Measurements from ENCODE around the gene INO80. TPM values are rescaled to one million over a fixed set of nuclear protein-coding genes. Genes with fewer than 3 reads are reported as not detected.
A peak's percentile ranks its signal among the peaks of the same experiment; 100 is the strongest.
"Not testable (repeated sequence)": the region's sequence is repeated elsewhere in the genome, so short reads cannot be mapped to it uniquely, and the experiment has no call there.

Gene INO80
- total RNA-seq, 1 donor from 2014 or later: 39.2 TPM

DNA sequence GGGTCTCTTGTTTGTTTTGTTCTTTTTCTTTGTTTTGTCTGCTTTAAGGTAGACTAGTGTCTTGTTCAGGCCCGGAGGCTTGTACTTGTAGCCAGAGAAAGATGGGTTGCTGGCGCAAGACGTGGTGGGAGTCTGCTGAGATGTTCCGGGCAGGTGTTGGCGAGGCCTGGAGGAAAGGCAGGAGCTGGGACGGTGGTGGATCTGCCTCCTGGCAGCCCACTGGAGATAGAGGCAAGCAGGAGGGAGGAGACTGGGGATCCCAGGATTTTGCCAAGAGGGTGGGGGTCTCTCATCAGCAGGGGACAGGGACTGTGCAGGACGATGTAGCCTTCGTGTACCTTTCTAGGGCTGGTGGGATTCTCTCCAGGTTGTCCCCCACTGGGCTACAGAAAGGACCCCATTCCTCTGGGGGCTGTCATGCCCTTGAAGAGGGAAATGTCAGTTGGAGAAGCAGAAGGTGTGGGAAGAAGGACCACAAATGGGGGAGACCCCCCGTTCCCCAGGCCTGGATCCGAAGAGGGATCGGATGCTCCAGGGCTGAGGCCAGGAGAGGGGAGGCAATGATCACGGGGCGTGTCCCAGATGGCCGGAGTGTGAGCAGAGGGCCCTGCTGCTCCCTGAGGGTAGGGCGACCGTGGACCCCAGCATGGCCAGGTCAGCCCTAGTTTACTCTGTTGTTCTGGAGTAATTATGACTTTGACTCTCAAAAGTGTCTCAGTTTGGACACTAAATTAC lies 155.8 kb downstream of the INO80 start:
- Mint-ChIP-seq H3K36me3 (ENCODE audit: low read depth) (peaks cover 3% of the 10 kb centered on the region), H3K9me3 (no peaks in the 10 kb centered on the region), H3K4me3 (no peak overlapping the region), H3K27ac (no peak overlapping the region), H3K4me1 (ENCODE audit: low read depth) (peaks cover 19% of the 10 kb centered on the region), H3K27me3 (ENCODE audit: insufficient read depth) (peaks cover 3% of the 10 kb centered on the region)
- intact Hi-C loops (cut with micrococcal nuclease): no loop called here
- no peak for DNase-seq (ENCODE audit: low spot score)

- intact Hi-C loops (cut with micrococcal nuclease): no loop called here
- no peak overlapping the region for H3K4me3 Mint-ChIP-seq
- no peak overlapping the region for H3K27ac Mint-ChIP-seq
- no peaks in the 10 kb centered on the region for H3K9me3 Mint-ChIP-seq
- H3K27me3 Mint-ChIP-seq (ENCODE audit: insufficient read depth): peaks cover 3% of the 10 kb centered on the region
- H3K4me1 Mint-ChIP-seq (ENCODE audit: low read depth): peaks cover 27% of the 10 kb centered on the region
- DNase-seq (ENCODE audit: low spot score): no peak
- H3K36me3 Mint-ChIP-seq (ENCODE audit: low read depth): peaks cover 3% of the 10 kb centered on the region
Observed at GRCh38 chr15:40959331-40960141, 156.5 kb downstream of the INO80 start.

- no peak for DNase-seq (ENCODE audit: low spot score)
- Mint-ChIP-seq H3K9me3 (no peaks in the 10 kb centered on the region), H3K4me3 (no peak overlapping the region), H3K27ac (no peak overlapping the region), H3K36me3 (ENCODE audit: low read depth) (peaks cover 3% of the 10 kb centered on the region), H3K4me1 (ENCODE audit: low read depth) (peaks cover 35% of the 10 kb centered on the region), H3K27me3 (ENCODE audit: insufficient read depth) (peaks cover 3% of the 10 kb centered on the region)
- intact Hi-C loops (cut with micrococcal nuclease): no loop called here
Observed at GRCh38 chr15:40958723-40959122, 157.4 kb downstream of the INO80 start.

GRCh38 chr15:40958146-40958545 lies 157.9 kb downstream of the INO80 start:
- intact Hi-C loops (cut with micrococcal nuclease): no loop called here
- DNase-seq (ENCODE audit: low spot score): no peak

DNA sequence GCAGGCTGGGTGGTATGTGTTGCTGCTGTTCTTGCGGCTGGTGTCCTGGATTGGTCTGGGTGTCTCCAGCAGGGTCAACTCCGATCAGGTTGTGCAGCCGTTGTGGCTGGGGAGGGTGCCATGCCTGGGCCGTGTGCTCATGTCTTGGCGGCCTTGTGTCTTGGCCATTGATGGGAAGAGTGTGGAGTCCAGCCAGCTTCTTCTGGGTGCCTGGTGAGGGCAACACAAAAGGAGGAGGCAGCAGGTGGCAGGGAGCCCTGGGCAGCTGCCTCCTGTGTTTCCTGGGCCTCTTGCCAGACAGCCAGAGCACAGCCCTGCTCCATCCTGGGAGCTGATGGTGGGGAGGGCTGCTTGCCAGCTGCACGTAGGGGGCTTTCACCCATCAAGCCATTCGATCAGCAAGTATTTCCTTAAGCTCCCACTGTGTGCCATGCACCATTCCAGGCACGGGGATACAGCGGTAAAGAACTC lies 158.5 kb downstream of the INO80 start:
- H3K27me3 Mint-ChIP-seq (ENCODE audit: insufficient read depth): peaks cover 3% of the 10 kb centered on the region
- no peaks in the 10 kb centered on the region for H3K9me3 Mint-ChIP-seq
- no peak overlapping the region for H3K4me3 Mint-ChIP-seq
- H3K36me3 Mint-ChIP-seq (ENCODE audit: low read depth): peaks cover 3% of the 10 kb centered on the region
- no peak for DNase-seq (ENCODE audit: low spot score)
- H3K27ac Mint-ChIP-seq: no peak overlapping the region
- intact Hi-C loops (cut with micrococcal nuclease): no loop called here
- H3K4me1 Mint-ChIP-seq (ENCODE audit: low read depth): peaks cover 43% of the 10 kb centered on the region

More at GRCh38 chr15:40958146-40958545, 157.9 kb downstream of the INO80 start:
- no peak overlapping the region for H3K4me3 Mint-ChIP-seq
- peaks cover 40% of the 10 kb centered on the region for H3K4me1 Mint-ChIP-seq (ENCODE audit: low read depth)
- H3K9me3 Mint-ChIP-seq: no peaks in the 10 kb centered on the region
- no peak overlapping the region for H3K27ac Mint-ChIP-seq
- peaks cover 3% of the 10 kb centered on the region for H3K27me3 Mint-ChIP-seq (ENCODE audit: insufficient read depth)
- peaks cover 3% of the 10 kb centered on the region for H3K36me3 Mint-ChIP-seq (ENCODE audit: low read depth)

DNA sequence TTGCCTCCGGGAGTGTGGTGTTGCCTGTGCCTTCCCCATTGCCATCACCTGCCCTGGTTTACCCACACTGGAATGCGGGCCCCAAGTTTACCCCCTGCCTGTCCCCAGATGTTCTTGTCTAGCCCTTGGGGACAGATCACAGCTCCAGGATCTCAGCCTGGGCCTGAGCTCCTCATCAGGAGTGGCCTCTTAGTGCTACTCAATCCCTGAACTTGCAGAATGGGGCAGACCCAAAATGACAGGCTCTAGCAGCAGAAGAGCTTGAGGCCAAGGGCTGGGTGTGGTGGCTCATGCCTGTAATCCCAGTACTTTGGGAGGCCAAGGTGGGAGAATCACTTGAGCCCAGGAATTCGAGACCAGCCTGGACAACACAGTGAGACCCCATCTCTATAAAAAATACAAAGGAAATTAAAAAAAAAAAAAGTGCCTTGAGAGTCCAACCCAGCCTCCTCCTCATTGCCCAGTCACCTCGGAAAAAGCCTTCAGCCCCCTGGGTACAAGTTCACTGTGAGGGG lies 159.0 kb downstream of the INO80 start:
- H3K27ac Mint-ChIP-seq: no peak overlapping the region
- intact Hi-C loops (cut with micrococcal nuclease): no loop called here

GRCh38 chr15:40956541-40956982 lies 159.5 kb downstream of the INO80 start:
- no peak for DNase-seq (ENCODE audit: low spot score)
- Mint-ChIP-seq H3K9me3 (no peaks in the 10 kb centered on the region), H3K4me3 (peak overlapping the region; percentile 62), H3K4me1 (ENCODE audit: low read depth) (peaks cover 54% of the 10 kb centered on the region), H3K27ac (no peak overlapping the region), H3K36me3 (ENCODE audit: low read depth) (peaks cover 3% of the 10 kb centered on the region), H3K27me3 (ENCODE audit: insufficient read depth) (peaks cover 3% of the 10 kb centered on the region)
- intact Hi-C loops (cut with micrococcal nuclease): no loop called here

More for the DNA sequence above, 159.0 kb downstream of the INO80 start:
- no peak for DNase-seq (ENCODE audit: low spot score)
- Mint-ChIP-seq H3K4me1 (ENCODE audit: low read depth) (peaks cover 48% of the 10 kb centered on the region), H3K36me3 (ENCODE audit: low read depth) (peaks cover 3% of the 10 kb centered on the region), H3K27me3 (ENCODE audit: insufficient read depth) (peaks cover 3% of the 10 kb centered on the region), H3K9me3 (no peaks in the 10 kb centered on the region), H3K4me3 (no peak overlapping the region)

GRCh38 chr15:40955930-40956540 lies 160.0 kb downstream of the INO80 start:
- peaks cover 3% of the 10 kb centered on the region for H3K36me3 Mint-ChIP-seq (ENCODE audit: low read depth)
- H3K4me3 Mint-ChIP-seq: peak overlapping the region; percentile 62
- peaks cover 3% of the 10 kb centered on the region for H3K27me3 Mint-ChIP-seq (ENCODE audit: insufficient read depth)
- no peaks in the 10 kb centered on the region for H3K9me3 Mint-ChIP-seq
- peaks cover 55% of the 10 kb centered on the region for H3K4me1 Mint-ChIP-seq (ENCODE audit: low read depth)
- intact Hi-C loops (cut with micrococcal nuclease): no loop called here
- no peak for DNase-seq (ENCODE audit: low spot score)
- H3K27ac Mint-ChIP-seq: no peak overlapping the region

DNA sequence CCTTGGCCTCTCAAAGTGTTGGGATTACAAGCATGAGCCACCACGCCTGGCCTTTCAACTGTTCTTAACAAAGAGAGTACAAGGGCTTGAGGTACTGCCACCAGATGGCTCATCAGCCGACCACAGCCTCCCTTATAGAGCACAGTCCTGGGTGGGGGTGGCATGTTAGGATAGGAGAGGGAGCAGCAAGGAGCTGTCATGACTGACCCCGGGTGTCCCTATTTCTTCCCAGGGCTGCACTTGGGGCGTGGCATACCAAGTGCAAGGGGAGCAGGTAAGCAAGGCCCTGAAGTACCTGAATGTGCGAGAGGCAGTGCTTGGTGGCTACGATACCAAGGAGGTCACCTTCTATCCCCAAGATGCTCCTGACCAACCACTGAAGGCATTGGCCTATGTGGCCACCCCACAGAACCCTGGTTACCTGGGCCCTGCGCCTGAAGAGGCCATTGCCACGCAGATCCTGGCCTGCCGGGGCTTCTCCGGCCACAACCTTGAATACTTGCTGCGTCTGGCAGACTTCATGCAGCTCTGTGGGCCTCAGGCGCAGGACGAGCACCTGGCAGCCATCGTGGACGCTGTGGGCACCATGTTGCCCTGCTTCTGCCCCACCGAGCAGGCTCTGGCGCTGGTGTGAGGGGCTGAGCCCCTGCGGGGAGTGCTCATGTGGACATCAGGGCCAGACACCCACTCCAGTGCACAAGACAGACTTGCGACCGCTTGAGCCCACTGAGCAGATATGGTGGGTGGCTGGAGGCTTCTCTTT lies 160.8 kb downstream of the INO80 start:
- Mint-ChIP-seq H3K9me3 (no peaks in the 10 kb centered on the region), H3K27me3 (ENCODE audit: insufficient read depth) (peaks cover 3% of the 10 kb centered on the region), H3K4me3 (peak overlapping the region; percentile 92), H3K4me1 (ENCODE audit: low read depth) (peaks cover 55% of the 10 kb centered on the region), H3K27ac (no peak overlapping the region), H3K36me3 (ENCODE audit: low read depth) (peaks cover 3% of the 10 kb centered on the region)
- no peak for DNase-seq (ENCODE audit: low spot score)
- intact Hi-C loops (cut with micrococcal nuclease): no loop called here

DNA sequence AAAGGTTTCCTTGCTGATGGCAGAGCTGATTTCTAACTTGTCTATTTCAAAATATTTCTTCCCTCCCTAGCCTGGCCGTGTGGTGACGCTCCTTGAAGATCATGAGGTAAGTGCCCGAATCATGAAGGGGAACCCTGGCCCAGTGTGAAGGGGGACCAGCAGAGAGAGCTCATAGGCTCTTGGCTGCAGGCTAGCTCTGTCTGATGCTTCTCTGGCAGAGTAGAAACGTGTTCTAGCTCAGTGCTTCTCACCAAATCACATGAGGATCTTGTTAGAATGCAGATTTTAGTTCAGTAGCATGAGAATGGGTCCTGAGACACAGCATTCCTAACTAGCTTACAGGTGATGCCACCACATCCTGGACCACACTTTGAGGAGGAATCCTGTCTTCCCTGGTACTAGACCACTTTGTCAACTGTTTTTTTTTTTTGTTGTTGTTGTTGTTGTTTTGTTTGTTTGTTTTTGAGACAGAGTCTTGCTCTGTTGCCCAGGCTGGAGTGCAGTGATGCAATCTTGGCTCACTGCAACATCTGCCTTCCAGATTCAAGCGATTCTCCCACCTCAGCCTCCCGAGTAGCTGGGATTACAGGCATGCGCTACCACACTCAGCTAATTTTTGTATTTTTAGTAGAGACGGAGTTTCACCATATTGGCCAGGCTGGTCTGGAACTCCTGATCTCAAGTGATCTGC lies 161.8 kb downstream of the INO80 start:
- H3K36me3 Mint-ChIP-seq (ENCODE audit: low read depth); DNase-seq (ENCODE audit: low spot score); H3K9me3 Mint-ChIP-seq; H3K27me3 Mint-ChIP-seq (ENCODE audit: insufficient read depth): not testable (repeated sequence)
- intact Hi-C loops (cut with micrococcal nuclease): loop anchor here (5.0 kb wide), 1 partner anchor 147 kb away; the partner anchor contains the start of genes DNAJC17 and ZFYVE19
- H3K27ac Mint-ChIP-seq: peak overlapping the region; percentile 80
- peak overlapping the region; percentile 92 for H3K4me3 Mint-ChIP-seq
- peaks cover 48% of the 10 kb centered on the region for H3K4me1 Mint-ChIP-seq (ENCODE audit: low read depth)

- intact Hi-C loops (cut with micrococcal nuclease): loop anchor here (1.0 to 5.0 kb wide), 7 partner anchors 11 to 384 kb away; partner anchors contain the start of genes CHP1, DNAJC17, NUSAP1 and OIP5
- peaks cover 48% of the 10 kb centered on the region for H3K4me1 Mint-ChIP-seq (ENCODE audit: low read depth)
- peak overlapping the region; percentile 92 for H3K4me3 Mint-ChIP-seq
- no peak for DNase-seq (ENCODE audit: low spot score)
- H3K27ac Mint-ChIP-seq: peak overlapping the region; percentile 89
- no peaks in the 10 kb centered on the region for H3K9me3 Mint-ChIP-seq
- peaks cover 3% of the 10 kb centered on the region for H3K36me3 Mint-ChIP-seq (ENCODE audit: low read depth)
- no peaks in the 10 kb centered on the region for H3K27me3 Mint-ChIP-seq (ENCODE audit: insufficient read depth)
Observed at GRCh38 chr15:40953713-40954074, 162.4 kb downstream of the INO80 start.

Data from activated T-helper 1 cell treated with anti-CD3 and anti-CD28 coated beads, Interleukin-12 subunit alpha, Interleukin-12 subunit beta, Interleukin-2, Interleukin-4 antibody, amounts not matched to agents 30 ng/mL and 10 ng/mL and 1 ng/mL, durations not matched to agents 14 hours and 24 hours and 36 hours (primary cell).